Aorta (tissue), 5 donors: ENCODE results near the gene DNAH8. TPM values are rescaled to one million over a fixed set of nuclear protein-coding genes. Genes with fewer than 3 reads are reported as not detected.

Source experiments
- ATAC-seq: fragments of 200-7000 bp; cut with Tn5 transposase; one replicate; pipeline ENCODE4 v1.9.1; 2022; ENCODE audit warnings: moderate library complexity; ENCODE audit not compliant: low FRiP score
- DNase-seq, 2 donors: peaks; one replicate each; pipeline ENCODE4 v3.0.0-alpha.2; 2020
- H3K27ac ChIP-seq, 2 donors: one replicate each; pipeline ENCODE4 v1.5.1; 2013; ENCODE audit warnings: low read length in 2 of 2, mild to moderate bottlenecking in 2 of 2, moderate library complexity in 2 of 2, control low read depth in 1 of 2, inconsistent platforms in 1 of 2, low read depth in 1 of 2
- H3K27me3 ChIP-seq, 2 donors: one replicate each; pipeline ENCODE4 v1.6.1; 2013; ENCODE audit warnings: control low read depth in 1 of 2, low read length in 1 of 2, mild to moderate bottlenecking in 1 of 2, moderate library complexity in 1 of 2; ENCODE audit not compliant: insufficient read depth in 2 of 2, control insufficient read depth in 1 of 2
- H3K36me3 ChIP-seq, 2 donors: one replicate each; pipeline ENCODE4 v1.6.1; 2013; ENCODE audit warnings: control low read depth in 1 of 2, low read length in 1 of 2, mild to moderate bottlenecking in 1 of 2; ENCODE audit not compliant: insufficient read depth in 2 of 2, control insufficient read depth in 1 of 2
- H3K4me1 ChIP-seq, 2 donors: one replicate each; pipeline ENCODE4 v1.6.1; 2013; ENCODE audit warnings: low read length in 2 of 2, control low read depth in 1 of 2, mild to moderate bottlenecking in 1 of 2, moderate library complexity in 1 of 2; ENCODE audit not compliant: insufficient read depth in 2 of 2, control insufficient read depth in 1 of 2
- H3K4me3 ChIP-seq, 2 donors: one replicate each; pipeline ENCODE4 v1.5.1; 2013; ENCODE audit warnings: low read length in 2 of 2, control low read depth in 1 of 2, mild to moderate bottlenecking in 1 of 2
- H3K9me3 ChIP-seq: one replicate; pipeline ENCODE4 v1.6.1; 2013; ENCODE audit warnings: mild to moderate bottlenecking, low read length; ENCODE audit not compliant: control insufficient read depth
- WGBS, 2 donors: extraction: QIAGEN DNeasy Blood & Tissue Kit; methylation state at CpG; one replicate each; pipeline ENCODE4 v1.1.7; 2013; 5-methylcytosine and 5-hydroxymethylcytosine counted together
- intact Hi-C, 2 donors: fragments of 100-400 bp; cut with DNase I; formaldehyde crosslinking; loops; one replicate each; pipeline versions ENCODE4 v1.14.2 to v1.15.0; 2022
- polyA plus RNA-seq, 2 donors: library from polyadenylated mRNA; stranded (reverse); fragments of 200-250 nt; gene quantifications; one replicate each; pipeline ENCODE4 v1.2.3, GENCODE V29; 2013
- total RNA-seq, 2 donors: library from RNA; stranded (reverse); fragmentation: NEBNext Ultra II Directional; extraction: Animal tissue kit (Norgen Biotek cat#: 25700); gene quantifications; one replicate each; pipeline ENCODE4 v1.2.1, GENCODE V29; 2021
- donor health status: healthy with polysubstance abuse.
- donor health status: Bipolar disorder and iron deficiency.
- donor health status: DM: no; HTN: no; CAD: no.
- donor health status: DM: no; HTN: no; CAD: no.
- donor health status: DM: yes; HTN: yes; CAD: no.

Gene DNAH8
- total and polyA plus RNA-seq, 4 donors: under 0.01 to 0.03 (median 0.03) TPM; not detected in 1

DNA sequence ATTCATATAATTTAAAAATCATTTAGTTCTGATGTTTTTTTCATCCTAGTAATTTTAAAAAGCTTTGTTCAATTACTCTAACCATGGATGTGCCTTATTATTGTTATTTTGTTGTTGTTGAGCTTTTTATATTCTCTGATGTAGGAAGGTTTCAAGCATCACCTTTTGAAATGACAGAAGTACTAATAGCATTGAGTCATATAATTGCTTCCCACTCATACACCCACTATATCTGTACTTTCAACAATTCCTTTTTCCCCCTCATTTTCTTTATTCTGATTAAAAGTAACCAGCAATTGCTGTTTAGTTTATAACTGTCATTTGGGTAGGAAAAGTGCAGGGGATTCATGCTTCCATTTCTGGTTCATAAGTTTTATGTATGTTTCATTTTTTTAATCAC, 38.6 kb downstream of the DNAH8 start:
- Histone ChIP-seq H3K4me3 (no peak overlapping the region), H3K27ac (no peak overlapping the region), H3K9me3 (no peaks in the 10 kb centered on the region), H3K4me1 (no peaks in the 10 kb centered on the region), H3K27me3 (no peaks in the 10 kb centered on the region), H3K36me3 (no peaks in the 10 kb centered on the region)
- no peak for ATAC-seq
- no peak for DNase-seq
- intact Hi-C loops: no loop called here

DNA sequence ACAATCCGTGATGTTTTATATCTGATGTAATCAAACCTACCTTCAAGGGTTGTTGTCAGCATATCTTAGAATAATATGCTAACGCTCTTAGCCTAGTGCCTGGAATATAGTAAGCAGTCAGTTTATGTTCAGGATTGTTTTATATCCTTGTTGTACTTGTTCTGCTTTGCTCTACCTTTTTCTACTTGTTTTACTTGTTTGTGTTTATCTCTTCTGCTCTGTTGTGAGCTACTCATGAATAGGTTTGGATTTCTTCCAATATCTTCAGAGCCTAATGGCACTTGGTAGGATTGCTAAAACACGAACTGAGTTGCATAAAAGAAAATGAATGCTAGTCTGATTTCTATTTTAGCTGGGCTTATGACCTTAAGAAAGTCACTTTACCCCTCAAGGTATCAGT, 40.1 kb downstream of the DNAH8 start:
- H3K27ac ChIP-seq: no peak overlapping the region
- intact Hi-C loops: no loop called here
- DNase-seq (no peak), ATAC-seq (no peak)
- H3K36me3 ChIP-seq: no peaks in the 10 kb centered on the region
- no peaks in the 10 kb centered on the region for H3K9me3 ChIP-seq
- no peak overlapping the region for H3K4me3 ChIP-seq
- WGBS, 2 donors: 50 to 52% methylated on average over 3 of the region's 3 CpGs
- no peaks in the 10 kb centered on the region for H3K4me1 ChIP-seq
- H3K27me3 ChIP-seq: no peaks in the 10 kb centered on the region

DNA sequence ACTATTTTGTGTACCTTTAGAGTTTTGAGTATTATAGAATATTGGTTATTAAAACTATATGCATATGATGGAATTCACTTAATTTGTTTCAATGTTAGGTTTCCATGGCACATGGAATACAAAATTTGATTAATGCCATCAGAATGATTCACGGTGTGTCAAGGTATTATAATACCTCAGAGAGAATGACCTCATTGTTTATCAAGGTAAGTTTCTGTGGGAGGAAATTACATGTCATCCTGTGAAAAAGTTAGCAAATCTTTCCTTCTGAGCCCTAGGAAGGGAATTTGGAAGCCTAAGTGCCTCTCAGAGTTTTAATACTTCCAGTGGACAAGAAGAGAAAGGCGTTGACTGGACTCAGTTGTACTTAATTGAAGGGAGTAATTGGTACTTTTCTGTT, 40.8 kb downstream of the DNAH8 start:
- H3K4me3 ChIP-seq: no peak overlapping the region
- 80 to 85% methylated on average over 2 of the region's 2 CpGs for WGBS, 2 donors
- peaks cover 3% of the 10 kb centered on the region for H3K9me3 ChIP-seq
- H3K4me1 ChIP-seq: no peaks in the 10 kb centered on the region
- H3K27ac ChIP-seq: no peak overlapping the region
- intact Hi-C loops: no loop called here
- H3K36me3 ChIP-seq: no peaks in the 10 kb centered on the region
- DNase-seq (no peak), ATAC-seq (no peak)
- no peaks in the 10 kb centered on the region for H3K27me3 ChIP-seq

DNA sequence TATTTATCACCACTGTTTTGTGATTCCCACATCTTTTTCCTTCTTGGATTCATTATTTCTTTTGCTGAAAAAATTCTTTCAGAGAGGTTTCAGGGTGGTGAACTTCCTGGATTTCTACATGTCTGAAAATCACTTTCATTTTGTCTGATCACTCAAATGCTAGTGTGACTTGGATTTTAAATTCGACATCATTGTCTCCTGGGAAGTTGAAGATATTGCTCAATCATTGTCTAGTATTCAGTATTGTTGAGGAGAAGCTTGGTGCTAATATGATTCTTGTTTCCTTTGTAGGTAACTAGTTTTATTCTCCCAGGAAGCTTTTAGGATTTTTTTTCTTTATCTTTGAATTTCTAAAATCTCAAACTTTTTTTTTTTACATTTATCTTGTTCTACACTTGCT, 45.0 kb downstream of the DNAH8 start:
- Histone ChIP-seq H3K4me1 (no peaks in the 10 kb centered on the region), H3K36me3 (no peaks in the 10 kb centered on the region), H3K27ac (no peak overlapping the region), H3K27me3 (no peaks in the 10 kb centered on the region), H3K9me3 (peaks cover 3% of the 10 kb centered on the region), H3K4me3 (no peak overlapping the region)
- intact Hi-C loops: no loop called here
- DNase-seq: no peak
- WGBS, 2 donors: 69 to 72% methylated on average over 1 of the region's 1 CpG
- ATAC-seq: no peak

DNA sequence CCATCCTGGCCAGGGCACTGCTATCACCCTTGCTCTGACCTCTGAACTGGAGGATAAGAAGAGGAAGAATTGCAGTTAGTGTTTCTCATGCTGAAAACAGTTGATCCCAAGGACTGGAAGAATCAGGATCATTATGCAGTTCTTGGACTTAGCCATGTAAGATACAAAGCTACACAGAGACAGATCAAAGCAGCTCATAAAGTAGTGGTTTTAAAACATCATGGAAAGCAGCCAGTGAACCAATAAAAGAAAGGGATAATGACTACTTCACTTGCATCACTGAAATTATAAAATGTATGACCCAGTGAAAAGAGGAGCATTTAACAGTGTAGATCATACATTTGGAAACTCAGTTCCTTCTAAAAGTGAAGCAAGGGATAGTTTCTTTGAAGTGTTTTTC, 47.7 kb downstream of the DNAH8 start:
- Histone ChIP-seq H3K27me3 (no peaks in the 10 kb centered on the region), H3K4me3 (no peak overlapping the region), H3K27ac (no peak overlapping the region), H3K9me3 (peaks cover 3% of the 10 kb centered on the region), H3K4me1 (no peaks in the 10 kb centered on the region), H3K36me3 (no peaks in the 10 kb centered on the region)
- intact Hi-C loops: no loop called here
- ATAC-seq (no peak), DNase-seq (no peak)

DNA sequence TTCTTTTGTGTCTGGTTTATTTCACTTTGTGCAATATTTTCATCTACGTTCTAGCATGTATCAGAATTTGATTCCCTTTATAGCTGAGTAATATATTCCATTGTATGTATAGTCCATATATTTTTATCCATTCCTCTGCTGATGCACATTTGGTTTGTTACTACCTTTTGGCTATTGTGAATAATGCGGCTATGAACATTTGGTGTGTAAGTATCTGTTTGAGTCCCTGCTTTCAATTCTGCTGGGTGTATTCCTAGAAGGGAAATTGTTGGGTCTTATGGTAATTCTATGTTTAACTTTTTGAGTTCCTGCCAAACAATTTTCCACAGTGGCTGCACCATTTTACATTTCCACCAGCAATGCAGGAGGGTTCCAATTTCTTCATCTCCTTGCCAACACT, 52.4 kb downstream of the DNAH8 start:
- ATAC-seq: no peak
- Histone ChIP-seq H3K27ac (no peak overlapping the region), H3K27me3 (no peaks in the 10 kb centered on the region), H3K4me1 (no peaks in the 10 kb centered on the region), H3K4me3 (no peak overlapping the region), H3K36me3 (no peaks in the 10 kb centered on the region), H3K9me3 (peaks cover 3% of the 10 kb centered on the region)
- no peak for DNase-seq
- intact Hi-C loops: no loop called here
- WGBS, 2 donors: 83 to 85% methylated on average over 2 of the region's 2 CpGs

DNA sequence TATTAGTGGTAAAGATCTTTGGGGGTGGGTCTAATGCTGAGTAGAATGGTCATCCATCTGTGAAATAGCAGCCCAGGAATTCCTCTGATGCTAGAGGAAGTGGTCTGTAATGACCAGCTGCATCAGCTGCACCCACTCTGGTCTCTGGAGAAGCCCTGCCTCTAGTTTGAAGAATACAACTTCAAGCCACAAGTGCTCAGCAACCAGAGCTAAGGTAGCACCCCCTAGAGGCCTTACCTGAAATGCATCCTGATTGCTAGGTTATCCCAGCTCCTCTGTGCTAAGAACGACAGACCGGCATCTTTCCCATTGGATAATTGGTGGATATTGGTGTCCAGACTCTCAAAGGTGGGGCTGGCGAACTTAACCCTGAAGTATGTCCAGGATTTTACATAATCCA, 58.2 kb downstream of the DNAH8 start:
- no peak for ATAC-seq
- no peaks in the 10 kb centered on the region for H3K4me1 ChIP-seq
- 66 to 68% methylated on average over 3 of the region's 3 CpGs for WGBS, 2 donors
- peaks cover under 1% of the 10 kb centered on the region for H3K9me3 ChIP-seq
- H3K4me3 ChIP-seq: no peak overlapping the region
- DNase-seq: no peak
- no peak overlapping the region for H3K27ac ChIP-seq
- intact Hi-C loops: no loop called here
- H3K36me3 ChIP-seq: no peaks in the 10 kb centered on the region
- no peaks in the 10 kb centered on the region for H3K27me3 ChIP-seq

DNA sequence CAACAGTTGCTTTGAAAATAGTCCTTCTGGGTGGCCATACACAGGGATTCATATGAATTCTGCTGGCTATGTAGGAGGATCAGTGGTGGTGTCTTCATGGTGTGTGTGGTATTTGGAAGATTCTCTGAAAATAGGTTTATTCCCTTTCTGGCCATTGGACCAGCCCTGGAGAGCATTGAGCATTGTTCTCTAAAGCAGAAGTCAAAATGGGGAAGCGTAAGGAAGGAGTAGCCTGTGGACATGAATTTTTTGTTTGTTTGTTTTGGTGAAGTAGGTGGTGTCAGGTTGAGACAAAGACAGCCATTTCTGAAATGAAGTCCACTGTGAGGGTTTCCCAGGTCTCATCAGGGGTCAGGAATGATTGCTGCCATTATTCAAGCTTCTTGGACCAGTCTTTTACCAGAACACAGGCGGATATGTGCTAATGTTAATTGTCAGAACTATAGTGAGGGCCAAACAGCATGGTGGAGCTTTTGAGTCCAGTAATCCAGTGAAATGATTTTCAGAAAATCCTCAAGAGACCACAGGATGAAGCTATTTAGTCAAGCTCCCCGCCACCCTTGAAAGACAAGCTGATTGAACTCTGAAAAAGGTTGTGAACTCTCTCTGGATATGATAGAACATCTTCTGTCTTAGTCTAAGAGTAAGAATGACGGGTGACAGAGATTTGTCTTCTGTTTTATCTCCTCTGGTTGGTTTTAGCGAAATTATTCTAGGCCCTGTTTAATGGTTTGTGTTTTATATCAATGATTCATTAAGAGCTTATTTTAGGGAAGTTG, 60.0 kb downstream of the DNAH8 start:
- Histone ChIP-seq H3K27me3 (no peaks in the 10 kb centered on the region), H3K4me3 (no peak overlapping the region), H3K36me3 (no peaks in the 10 kb centered on the region), H3K9me3 (no peaks in the 10 kb centered on the region), H3K27ac (no peak overlapping the region), H3K4me1 (no peaks in the 10 kb centered on the region)
- 83 to 87% methylated on average over 5 of the region's 5 CpGs for WGBS, 2 donors
- DNase-seq: no peak
- intact Hi-C loops: no loop called here
- no peak for ATAC-seq

DNA sequence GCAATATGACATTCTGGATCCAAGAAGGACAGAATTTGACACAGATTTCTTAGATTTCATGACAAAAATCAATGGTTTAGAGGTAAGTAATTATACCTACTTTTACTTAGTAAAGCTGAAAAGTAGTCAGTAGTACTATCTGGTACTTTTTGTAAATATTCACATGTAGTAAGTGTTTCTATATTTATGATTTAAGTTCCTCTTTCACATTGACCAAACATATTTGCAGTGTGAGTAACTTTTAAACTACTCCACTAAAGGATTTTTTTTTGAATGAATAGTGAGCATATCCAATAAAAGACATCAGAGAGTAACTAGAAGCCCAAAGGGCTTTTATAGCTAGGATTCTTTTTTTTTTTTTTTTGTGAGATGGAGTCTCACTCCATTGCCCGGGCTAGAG, 60.8 kb downstream of the DNAH8 start:
- intact Hi-C loops: no loop called here
- DNase-seq: no peak
- ATAC-seq: no peak
- Histone ChIP-seq H3K9me3 (no peaks in the 10 kb centered on the region), H3K27ac (no peak overlapping the region), H3K27me3 (no peaks in the 10 kb centered on the region), H3K4me3 (no peak overlapping the region), H3K36me3 (no peaks in the 10 kb centered on the region), H3K4me1 (no peaks in the 10 kb centered on the region)
- WGBS, 2 donors: 89 to 100% methylated on average over 1 of the region's 1 CpG
